Endothelial cell of umbilical vein (primary cell): ENCODE data around the gene MYMK. TPM values are rescaled to one million over a fixed set of nuclear protein-coding genes. Genes with fewer than 3 reads are reported as not detected.

ENCODE experiments used
- BruUV-seq: library from RNA; stranded (reverse); fragments of 400-500 nt; replicated peaks from 2 replicates; lab custom pipeline; 2021; lab: Mats Ljungman, UMichigan
- CTCF ChIA-PET: fragments of 300-600, 350-600 bp; sonication (Branson Sonifier 250); formaldehyde crosslinking; loops from one replicate; lab custom pipeline; 2021; ENCODE audit warnings: antibody characterized with exemption, inconsistent platforms; lab: Charles Lee
- POLR2A ChIA-PET: fragments of 300-600, 350-600 bp; sonication (Branson Sonifier 250); formaldehyde crosslinking; loops from one replicate; lab custom pipeline; 2021; ENCODE audit warnings: antibody characterized with exemption, inconsistent platforms; lab: Charles Lee
- DNase-seq: peaks from one replicate; pipeline ENCODE4 v3.0.0-alpha.2; 2011; ENCODE audit warnings: low read depth, low spot score
- FAIRE-seq: peaks from 2 replicates; lab custom pipeline; 2011; peaks lifted over from hg19 to GRCh38; lab: Jason Lieb, UNC
- H2AFZ ChIP-seq: 2 replicates; pipeline ENCODE4 v1.6.0; 2012; ENCODE audit warnings: low read depth, low read length, control low read depth, inconsistent platforms
- H3K27ac ChIP-seq: 2 replicates; pipeline ENCODE4 v1.5.1; 2011; ENCODE audit warnings: low read depth, mild to moderate bottlenecking, control low read depth, low read length, moderate library complexity; ENCODE audit not compliant: insufficient read depth
- H3K27me3 ChIP-seq, 2 experiments: 2 replicates each; pipeline versions ENCODE4 v1.6.0 to v1.6.1; 2011; ENCODE audit warnings: low read length in 2 of 2, mixed read lengths in 1 of 2; ENCODE audit not compliant: control insufficient read depth in 2 of 2, insufficient read depth in 2 of 2
- H3K36me3 ChIP-seq, 2 experiments: 2 replicates in 1 of 2; 3 replicates in 1 of 2; pipeline ENCODE4 v1.5.1; 2011; ENCODE audit warnings: low read length in 2 of 2, mild to moderate bottlenecking in 1 of 2, moderate library complexity in 1 of 2; ENCODE audit not compliant: control insufficient read depth in 2 of 2, insufficient read depth in 2 of 2; ENCODE audit errors: extremely low read depth in 1 of 2
- H3K4me1 ChIP-seq: 3 replicates; pipeline ENCODE4 v1.5.1; 2011; ENCODE audit warnings: mild to moderate bottlenecking, low read length; ENCODE audit not compliant: control insufficient read depth, insufficient read depth; ENCODE audit errors: extremely low read depth
- H3K4me2 ChIP-seq: 2 replicates; pipeline ENCODE4 v1.6.1; 2011; ENCODE audit warnings: low read length, control low read depth, mixed read lengths; ENCODE audit not compliant: insufficient read depth
- H3K4me3 ChIP-seq, 3 experiments: fragments of 200-600 bp in 1 of 3; sonication (generic), shearing (Covaris generic) in 1 of 3; replicated peaks in 1 of 3; 2 replicates each; pipeline ENCODE4 v1.5.1; 2011 to 2016; ENCODE audit warnings: control low read depth in 3 of 3, low read length in 3 of 3, mild to moderate bottlenecking in 2 of 3, inconsistent platforms in 1 of 3, low read depth in 1 of 3, moderate library complexity in 1 of 3; ENCODE audit not compliant: insufficient read depth in 1 of 3
- H3K79me2 ChIP-seq: 2 replicates; pipeline ENCODE4 v1.6.0; 2012; ENCODE audit warnings: low read length, inconsistent platforms; ENCODE audit not compliant: control insufficient read depth, insufficient read depth
- H3K9ac ChIP-seq: replicated peaks from 2 replicates; pipeline ENCODE3; 2011; ENCODE audit warnings: low read length, control low read depth; ENCODE audit not compliant: insufficient read depth; ENCODE audit errors: extremely low read depth
- H3K9me1 ChIP-seq: replicated peaks from 3 replicates; pipeline ENCODE4 v1.6.0; 2011; ENCODE audit warnings: mild to moderate bottlenecking, low read length; ENCODE audit not compliant: control insufficient read depth, insufficient read depth; ENCODE audit errors: extremely low read depth
- H3K9me3 ChIP-seq: replicated peaks from 2 replicates; pipeline ENCODE4 v1.5.1; 2012; ENCODE audit warnings: low read length, inconsistent platforms; ENCODE audit not compliant: control insufficient read depth, insufficient read depth
- H4K20me1 ChIP-seq: replicated peaks from 2 replicates; pipeline ENCODE3; 2011; ENCODE audit warnings: mild to moderate bottlenecking, low read length; ENCODE audit not compliant: control insufficient read depth, insufficient read depth; ENCODE audit errors: extremely low read depth
- CTCF ChIP-seq, 2 donors: IDR thresholded peaks; 1 replicate in 1 of 2; 2 replicates in 1 of 2; pipeline ENCODE4 v1.5.1; 2011; ENCODE audit warnings: low read length in 2 of 2, mild to moderate bottlenecking in 2 of 2, moderate library complexity in 2 of 2, control low read depth in 1 of 2, inconsistent platforms in 1 of 2, low read depth in 1 of 2; ENCODE audit not compliant: insufficient read depth in 1 of 2; ENCODE audit errors: extremely low read depth in 1 of 2
- EZH2 ChIP-seq: IDR thresholded peaks from 2 replicates; pipeline ENCODE4 v1.6.1; 2012; ENCODE audit warnings: borderline replicate concordance, low read depth, mild to moderate bottlenecking, moderate library complexity, low read length, inconsistent platforms; ENCODE audit not compliant: severe bottlenecking
- FOS ChIP-seq: IDR thresholded peaks from 2 replicates; pipeline ENCODE4 v1.6.1; 2011; ENCODE audit warnings: mild to moderate bottlenecking, low read length, moderate library complexity, borderline replicate concordance; ENCODE audit not compliant: insufficient read depth
- GATA2 ChIP-seq: IDR thresholded peaks from 2 replicates; pipeline ENCODE4 v1.7.0; 2011; ENCODE audit warnings: low read depth, mild to moderate bottlenecking, moderate library complexity, mixed read lengths, low read length; ENCODE audit not compliant: insufficient read length, insufficient read depth
- JUN ChIP-seq: IDR thresholded peaks from 2 replicates; pipeline ENCODE4 v1.6.1; 2011; ENCODE audit warnings: borderline replicate concordance, low read depth; ENCODE audit not compliant: insufficient read length, insufficient read depth
- MAX ChIP-seq: IDR thresholded peaks from 2 replicates; pipeline ENCODE4 v1.6.1; 2011; ENCODE audit not compliant: insufficient read depth, insufficient read length
- MYC ChIP-seq: IDR thresholded peaks from one replicate; pipeline ENCODE4 v1.6.1; 2011; ENCODE audit warnings: mild to moderate bottlenecking, low read depth, low read length
- POLR2A ChIP-seq: IDR thresholded peaks from 2 replicates; pipeline ENCODE4 v1.6.1; 2012; ENCODE audit warnings: low read depth, mild to moderate bottlenecking, control low read depth, low read length
- POLR2AphosphoS5 ChIP-seq: IDR thresholded peaks from 2 replicates; pipeline ENCODE4 v1.6.1; 2012; ENCODE audit warnings: low read depth, mild to moderate bottlenecking, control low read depth, low read length, moderate library complexity; ENCODE audit not compliant: insufficient read depth
- dilution Hi-C: fragments of 300-500 bp; cut with MboI; formaldehyde crosslinking; loops from one replicate; pipeline ENCODE4 v1.15.0; 2019; ENCODE audit warnings: low sequenced_read_pairs; ENCODE audit not compliant: extremely low pct_ligation_motif_present
- intact Hi-C: fragments of 100-400 bp; cut with micrococcal nuclease; formaldehyde crosslinking; loops from one replicate; pipeline ENCODE4 v1.10.0; 2022
- polyA plus RNA-seq, 4 experiments: library from polyadenylated mRNA; depleted of rRNA in 3 of 4; stranded (reverse) in 3 of 4; unstranded in 1 of 4; fragments of >200 nt; gene quantifications; 2 replicates each; pipeline versions ENCODE4 v1.2.1 to v1.2.3, GENCODE V29; 2011 to 2012; ENCODE audit warnings: missing spikeins in 1 of 4
- total RNA-seq: library from RNA; stranded (reverse); gene quantifications from 2 replicates; pipeline ENCODE4 v1.2.3, GENCODE V29; 2021

The MYMK gene
- total and polyA plus RNA-seq, 2 donors (not counting 3 experiments of a cell fraction or from before 2014, with no cell fraction given) = not detected

GRCh38 chr9:133551446-133551845 is 26.7 kb upstream of the MYMK start:
- no peak overlapping the region for H3K9ac ChIP-seq
- H3K9me1 ChIP-seq = no peaks in the 10 kb centered on the region
- DNase-seq (no peak), FAIRE-seq (no peak)
- TF ChIP-seq GATA2 = no peak
- no peak for TF ChIP-seq MYC
- no peak for TF ChIP-seq FOS
- no peak for TF ChIP-seq JUN
- no peak for TF ChIP-seq EZH2
- TF ChIP-seq POLR2AphosphoS5 = no peak
- no peak for TF ChIP-seq CTCF (IDR thresholded peaks at IDR 0.05; ENCODE audit: extremely low read depth in 1 of 2, insufficient read depth in 1 of 2, low read depth in 1 of 2, low read length in 2 of 2)
- TF ChIP-seq MAX = no peak
- no peak for TF ChIP-seq POLR2A
- H3K36me3 ChIP-seq = no peaks in the 10 kb centered on the region
- CTCF ChIA-PET = no interaction called here
- no peaks in the 10 kb centered on the region for H4K20me1 ChIP-seq
- H3K79me2 ChIP-seq = no peaks in the 10 kb centered on the region
- H3K27ac ChIP-seq = no peak overlapping the region
- H3K4me1 ChIP-seq = no peaks in the 10 kb centered on the region
- no peak overlapping the region for H2AFZ ChIP-seq
- intact Hi-C loops = no loop called here
- H3K4me3 ChIP-seq = no peak overlapping the region
- H3K27me3 ChIP-seq = no peaks in the 10 kb centered on the region
- BruUV-seq = no TSS peak
- dilution Hi-C loops = no loop called here
- H3K9me3 ChIP-seq = no peaks in the 10 kb centered on the region
- H3K4me2 ChIP-seq = no peak overlapping the region
- POLR2A ChIA-PET = no interaction called here
